ENCODE results near the gene LTC4S. TPM values are rescaled to one million over a fixed set of nuclear protein-coding genes. Genes with fewer than 3 reads are reported as not detected.

Gene LTC4S
- total and polyA plus RNA-seq, 9 of the 15 experiments (the other 6 are each of a cell fraction or from before 2014, with no cell fraction given): 0.17 to 0.77 (median 0.75) TPM; not detected in 6

- no peak for TF ChIP-seq ZNF318 (IDR thresholded peaks at IDR 0.05; ENCODE audit: borderline replicate concordance in 1 of 2, low read depth in 1 of 2)
Measured at GRCh38 chr5:179827680-179828079, 33.9 kb downstream of the LTC4S start (continued).

All from K562 (cell line).